Urinary bladder (tissue), 4 donors: Measurements from ENCODE around the gene SPNS2. TPM values are rescaled to one million over a fixed set of nuclear protein-coding genes. Genes with fewer than 3 reads are reported as not detected.

Experiments
- DNase-seq: peaks from one replicate; pipeline ENCODE4 v3.0.0-alpha.2; 2015; ENCODE audit errors: extremely low spot score
- H3K27ac ChIP-seq: one replicate; pipeline ENCODE4 v1.5.1; 2013; ENCODE audit warnings: low read depth, mild to moderate bottlenecking, moderate library complexity
- H3K36me3 ChIP-seq: one replicate; pipeline ENCODE4 v1.6.1; 2013; ENCODE audit warnings: mild to moderate bottlenecking, moderate library complexity; ENCODE audit not compliant: insufficient read depth
- H3K4me1 ChIP-seq: one replicate; pipeline ENCODE4 v1.6.1; 2013; ENCODE audit warnings: mild to moderate bottlenecking, moderate library complexity; ENCODE audit not compliant: insufficient read depth
- H3K4me3 ChIP-seq: one replicate; pipeline ENCODE4 v1.5.1; 2013; ENCODE audit warnings: low read depth, low read length
- WGBS: extraction: QIAGEN DNeasy Blood & Tissue Kit; methylation state at CpG from one replicate; pipeline ENCODE4 v1.1.7; 2013; 5-methylcytosine and 5-hydroxymethylcytosine counted together
- polyA plus RNA-seq: library from polyadenylated mRNA; stranded (reverse); fragments of 200-250 nt; gene quantifications from one replicate; pipeline ENCODE4 v1.2.3, GENCODE V29; 2013
- total RNA-seq: library from RNA; depleted of rRNA; stranded (reverse); fragments of >200 nt; gene quantifications from one replicate; pipeline ENCODE4 v1.2.3, GENCODE V29; 2014
- donor health status: healthy with polysubstance abuse.
- donor health status: healthy.

Gene SPNS2
- total and polyA plus RNA-seq, 2 donors = 7.5 to 28.2 TPM

DNA sequence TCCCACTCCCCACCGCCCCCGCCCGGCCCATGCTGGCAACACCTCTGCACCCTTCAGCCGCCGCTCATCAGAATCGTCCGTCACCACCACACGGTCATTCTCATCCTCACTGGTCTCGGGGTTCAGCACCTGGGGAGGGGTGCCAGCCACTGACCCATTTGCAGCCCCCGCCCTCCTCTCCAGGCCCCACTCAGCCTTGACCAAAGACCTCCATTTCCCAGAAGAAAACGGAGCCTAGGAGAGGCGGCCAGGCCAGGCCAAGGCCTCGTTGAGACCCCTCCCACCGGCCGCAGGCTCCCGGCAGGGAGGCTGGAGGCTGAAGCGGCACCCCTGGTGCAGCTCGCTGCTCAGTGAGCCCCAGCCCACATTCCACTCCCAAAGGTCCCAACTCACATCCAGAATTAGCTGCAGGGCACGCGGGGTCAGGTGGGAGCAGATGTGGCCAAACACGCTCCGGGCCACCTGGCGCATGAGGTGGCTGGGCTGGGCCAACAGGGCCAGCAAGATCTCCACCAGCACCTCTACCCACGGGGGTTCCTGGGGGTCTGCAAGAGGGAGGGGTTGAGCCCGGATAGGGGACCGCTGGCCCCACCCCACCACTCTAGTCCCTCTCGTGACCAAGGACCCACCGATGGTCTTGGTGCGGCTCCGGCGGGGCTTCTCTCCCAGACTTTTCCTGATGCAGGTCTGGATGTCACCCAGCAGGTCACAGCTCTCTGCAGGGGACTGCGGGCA, 46.7 kb downstream of the SPNS2 start:
- 93% methylated on average over 32 of the region's 32 CpGs for WGBS
- DNase-seq = no peak
- Histone ChIP-seq H3K4me3 (no peak overlapping the region), H3K27ac (no peak overlapping the region), H3K36me3 (peaks cover 13% of the 10 kb centered on the region), H3K4me1 (no peaks in the 10 kb centered on the region)

DNA sequence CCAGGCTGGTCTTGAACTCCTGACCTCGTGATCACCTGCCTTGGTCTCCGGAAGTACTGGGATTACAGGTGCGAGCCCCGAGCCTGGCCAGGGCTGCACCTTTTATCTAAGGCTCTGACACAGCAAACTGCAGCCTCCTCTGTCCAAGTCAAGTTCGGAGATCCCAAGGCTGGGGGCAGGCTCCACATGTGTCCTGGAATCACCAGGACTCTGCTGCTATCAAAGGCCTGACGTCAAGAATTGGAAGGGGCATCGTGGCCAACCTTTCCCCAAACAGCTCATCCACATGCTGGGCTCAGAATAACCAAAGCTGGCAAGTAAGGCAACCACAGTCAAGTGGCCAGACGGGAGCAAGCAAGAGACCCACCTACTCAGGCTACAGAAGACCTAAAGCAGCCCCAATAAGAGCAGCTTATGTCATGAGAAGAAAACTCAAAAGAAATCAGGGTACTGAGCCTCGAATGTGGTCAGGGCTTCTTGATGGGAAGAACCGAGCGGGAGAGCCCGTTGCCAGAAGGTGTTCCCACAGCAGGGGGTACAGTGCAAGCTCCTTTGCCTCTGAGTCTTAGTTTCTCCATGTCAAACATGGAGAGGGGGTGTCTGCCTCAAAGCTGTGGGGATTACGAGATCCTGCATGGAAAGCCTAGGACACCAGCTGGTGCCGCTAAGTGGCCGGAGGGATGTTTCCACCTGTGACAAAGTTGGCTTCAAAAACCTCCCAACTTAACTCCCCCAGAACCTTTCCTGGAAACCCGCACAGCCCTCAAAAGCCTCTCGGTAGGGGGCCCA, 48.6 kb downstream of the SPNS2 start:
- H3K27ac ChIP-seq = no peak overlapping the region
- peaks cover 12% of the 10 kb centered on the region for H3K36me3 ChIP-seq
- no peak overlapping the region for H3K4me3 ChIP-seq
- H3K4me1 ChIP-seq = no peaks in the 10 kb centered on the region
- no peak for DNase-seq
- WGBS = 92% methylated on average over 17 of the region's 17 CpGs

DNA sequence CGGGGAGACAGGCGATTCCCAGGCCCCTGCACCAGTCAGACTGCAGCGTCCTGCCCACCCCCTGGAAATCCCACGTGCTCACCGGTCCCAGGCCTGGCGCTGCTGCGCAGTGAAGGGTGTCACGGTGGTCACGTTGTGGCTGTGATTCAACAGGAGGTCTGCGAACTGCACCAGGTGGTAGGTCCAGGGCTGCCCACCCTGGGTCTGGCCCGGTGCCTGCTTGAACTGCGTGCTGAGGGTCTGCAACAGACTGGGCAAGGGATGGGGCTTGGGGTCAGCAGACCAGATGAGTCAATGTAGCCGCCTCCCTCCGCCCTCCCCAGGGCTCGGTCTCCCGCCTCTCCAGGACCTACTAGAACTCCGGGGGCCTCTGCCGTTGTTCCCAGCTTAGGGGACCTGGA, 49.4 kb downstream of the SPNS2 start:
- no peaks in the 10 kb centered on the region for H3K4me1 ChIP-seq
- no peak overlapping the region for H3K27ac ChIP-seq
- no peak overlapping the region for H3K4me3 ChIP-seq
- peaks cover 7% of the 10 kb centered on the region for H3K36me3 ChIP-seq
- 94% methylated on average over 18 of the region's 18 CpGs for WGBS
- DNase-seq = no peak

DNA sequence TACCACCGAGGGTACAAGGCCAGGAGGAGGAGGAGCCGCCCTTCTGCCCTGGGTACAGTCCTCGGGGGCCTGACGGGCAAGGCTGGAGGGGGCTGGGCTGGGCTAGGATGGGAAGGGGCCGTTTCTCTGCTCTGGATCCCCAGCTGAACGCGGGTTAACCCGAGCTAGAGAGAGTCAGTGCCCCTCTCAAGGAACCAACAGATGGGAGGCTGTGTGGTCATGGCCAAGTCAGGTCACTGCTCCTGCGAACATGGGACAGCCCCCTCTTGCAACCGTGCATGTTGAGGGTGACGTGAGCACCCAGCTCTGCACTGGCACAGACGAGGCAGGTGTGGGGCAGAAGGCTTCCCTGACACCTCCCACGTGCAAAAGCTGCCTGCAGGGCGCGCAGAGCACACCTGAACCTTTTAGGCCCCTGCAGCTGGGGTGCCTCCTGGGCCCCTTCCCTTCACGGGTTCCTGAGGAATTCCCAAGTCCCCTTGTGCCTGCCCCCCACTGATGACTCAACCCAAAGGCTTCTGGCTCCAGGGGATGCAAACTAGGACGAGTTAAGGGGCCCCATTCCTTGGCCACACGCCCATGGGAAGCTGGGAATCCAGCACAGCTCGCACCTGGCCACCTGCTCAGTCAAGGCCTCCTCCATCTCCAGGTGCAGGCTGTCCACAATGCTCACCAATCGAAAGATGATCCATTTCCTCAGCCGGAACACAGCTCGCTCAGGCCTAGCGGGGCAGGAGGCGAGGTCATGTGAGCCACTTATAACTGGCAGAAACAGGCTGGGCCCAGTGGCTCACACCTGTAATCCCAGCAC, 50.2 kb downstream of the SPNS2 start:
- Histone ChIP-seq H3K36me3 (peaks cover 7% of the 10 kb centered on the region), H3K27ac (no peak overlapping the region), H3K4me3 (no peak overlapping the region), H3K4me1 (no peaks in the 10 kb centered on the region)
- no peak for DNase-seq
- 88% methylated on average over 24 of the region's 24 CpGs for WGBS

DNA sequence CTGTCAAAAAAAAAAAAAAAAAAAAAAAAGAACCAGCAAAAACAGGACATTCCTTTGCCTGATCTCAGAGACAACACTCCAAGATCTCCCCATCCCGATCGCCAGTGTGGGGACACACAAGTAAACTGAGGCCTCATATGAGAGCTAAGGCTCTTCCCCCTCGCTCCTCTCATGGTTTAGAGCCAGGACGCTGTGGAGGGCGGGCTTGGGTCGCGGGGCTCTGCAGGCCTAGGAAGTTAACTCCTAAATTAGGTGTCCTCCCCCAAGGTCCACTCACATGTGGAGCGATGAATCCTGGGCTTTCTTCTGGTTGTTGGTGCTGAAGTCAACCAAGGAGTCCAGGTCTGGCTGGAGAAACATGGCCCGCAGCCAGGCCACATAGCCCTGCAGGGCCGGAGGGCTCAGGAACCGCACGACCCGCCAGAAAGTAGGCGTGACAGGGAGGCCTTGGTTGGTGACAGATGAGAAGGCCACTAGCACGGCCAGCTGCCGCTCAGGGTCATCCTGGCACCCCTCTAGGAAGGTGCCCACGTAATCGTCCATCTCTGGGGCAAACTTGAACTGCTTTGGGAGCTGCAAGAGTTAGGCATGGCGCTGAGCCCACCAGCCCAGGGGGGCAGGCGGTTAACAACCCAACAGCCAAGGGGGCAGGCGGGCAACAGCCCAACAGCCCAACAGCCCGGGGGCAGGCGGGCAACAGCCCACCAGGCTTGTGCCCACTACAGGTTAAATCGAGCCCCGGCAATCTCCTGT, 51.3 kb downstream of the SPNS2 start:
- peaks cover 7% of the 10 kb centered on the region for H3K36me3 ChIP-seq
- 90% methylated on average over 25 of the region's 25 CpGs for WGBS
- no peak overlapping the region for H3K27ac ChIP-seq
- no peak overlapping the region for H3K4me3 ChIP-seq
- peaks cover 4% of the 10 kb centered on the region for H3K4me1 ChIP-seq
- no peak for DNase-seq

DNA sequence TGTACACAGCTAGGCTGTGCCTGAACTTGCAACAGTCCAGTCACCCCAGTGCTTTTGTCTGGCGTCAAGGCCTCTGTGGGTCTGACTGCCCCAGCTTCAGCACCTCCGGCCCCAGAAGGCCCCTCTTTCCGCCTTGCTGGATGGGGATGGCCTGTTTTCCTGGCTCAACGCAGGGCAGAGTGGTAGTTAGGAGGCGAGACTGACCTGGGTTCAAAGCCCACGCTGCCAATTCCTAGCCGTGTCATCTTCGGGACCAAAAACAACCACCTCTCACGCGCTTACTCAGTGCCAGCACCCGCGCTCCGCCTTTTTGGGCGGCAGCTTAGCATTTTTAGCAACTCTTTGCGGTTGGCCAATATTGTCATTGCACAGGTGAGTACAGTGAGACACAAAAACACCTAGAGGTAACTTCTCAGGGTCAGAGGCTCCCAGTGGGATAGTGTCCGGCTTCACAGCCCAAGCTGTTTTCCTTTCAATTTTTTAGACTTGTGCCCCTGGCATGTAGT, 51.9 kb downstream of the SPNS2 start:
- no peak for DNase-seq
- no peak overlapping the region for H3K4me3 ChIP-seq
- peaks cover 5% of the 10 kb centered on the region for H3K36me3 ChIP-seq
- WGBS = 96% methylated on average over 16 of the region's 16 CpGs
- H3K27ac ChIP-seq = no peak overlapping the region
- peaks cover 4% of the 10 kb centered on the region for H3K4me1 ChIP-seq

DNA sequence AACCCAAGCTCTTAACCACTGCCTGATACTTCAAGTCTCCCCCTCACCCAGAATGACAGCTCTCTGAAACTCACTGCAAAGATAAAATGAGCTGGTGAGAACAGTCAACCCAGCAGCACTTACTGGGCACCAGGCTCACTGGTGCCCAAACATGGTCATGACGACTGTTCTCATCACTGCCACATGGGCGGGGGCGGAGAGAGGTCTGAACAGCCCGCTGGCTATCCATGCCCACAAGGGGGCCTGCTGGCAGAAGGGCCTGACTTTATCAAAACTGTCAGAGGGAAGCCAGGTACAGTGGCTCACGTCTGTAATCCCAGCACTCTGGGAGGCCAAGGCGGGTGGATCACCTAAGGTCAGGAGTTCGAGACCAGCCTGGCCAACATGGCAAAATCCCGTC, 52.5 kb downstream of the SPNS2 start:
- peaks cover 4% of the 10 kb centered on the region for H3K4me1 ChIP-seq
- H3K27ac ChIP-seq = no peak overlapping the region
- WGBS = 85% methylated on average over 8 of the region's 8 CpGs
- DNase-seq = no peak
- no peak overlapping the region for H3K4me3 ChIP-seq
- peaks cover 5% of the 10 kb centered on the region for H3K36me3 ChIP-seq

DNA sequence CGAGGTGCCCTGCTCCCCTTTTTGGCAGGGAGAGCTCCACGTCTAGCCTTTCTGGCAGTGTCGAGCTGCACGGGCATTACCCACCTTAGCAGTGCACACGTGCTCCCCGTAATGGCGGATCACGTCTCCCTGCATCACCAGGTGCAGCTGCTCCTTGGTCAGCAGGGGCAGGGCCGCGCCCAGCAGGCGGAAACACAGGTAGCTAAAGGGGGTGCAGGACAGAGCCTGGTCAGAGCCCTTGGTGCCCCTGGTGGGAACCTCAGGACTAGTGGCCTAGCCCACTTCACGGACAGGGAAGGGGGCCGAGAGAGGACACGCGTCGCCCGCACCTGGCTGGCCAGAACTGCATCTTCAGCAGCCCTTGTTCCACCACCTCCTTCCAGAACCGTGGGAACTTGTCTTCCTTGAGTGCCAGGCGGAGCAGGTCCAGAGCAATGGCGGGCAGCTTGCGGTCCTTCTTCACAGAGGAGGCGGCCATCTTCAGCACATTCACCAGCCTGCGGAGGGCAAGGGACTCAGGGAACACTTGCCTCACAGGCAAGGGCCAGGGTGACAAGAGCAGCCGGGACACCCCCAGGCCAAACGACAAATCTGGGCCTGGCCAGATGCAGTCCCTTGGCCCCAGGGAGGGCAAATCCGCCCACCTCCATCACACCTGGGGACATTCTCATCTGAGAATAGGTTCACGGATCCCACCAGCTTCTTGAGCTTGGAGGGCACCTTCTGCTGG, 53.3 kb downstream of the SPNS2 start:
- Histone ChIP-seq H3K27ac (no peak overlapping the region), H3K36me3 (peaks cover 5% of the 10 kb centered on the region), H3K4me3 (no peak overlapping the region), H3K4me1 (peaks cover 4% of the 10 kb centered on the region)
- no peak for DNase-seq
- 95% methylated on average over 27 of the region's 27 CpGs for WGBS

DNA sequence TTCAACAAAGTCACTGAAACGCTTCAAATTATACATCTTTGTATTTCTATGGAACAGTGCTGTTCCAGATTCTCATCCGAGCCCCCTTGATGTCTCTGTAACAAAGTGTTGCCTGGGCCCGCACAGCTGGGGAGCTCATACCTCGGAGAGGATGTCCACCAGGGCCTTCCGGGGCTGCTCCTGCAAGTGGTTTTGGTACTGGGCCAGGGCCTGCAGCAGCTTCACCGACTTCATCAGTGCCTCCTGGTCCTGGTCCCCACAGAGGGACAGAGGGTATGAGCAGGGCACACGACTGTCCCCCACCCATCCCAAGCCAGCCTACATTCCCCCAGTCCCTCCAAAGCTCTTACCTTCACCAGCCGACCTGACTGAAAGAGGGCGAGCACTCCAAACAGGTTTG, 55.0 kb downstream of the SPNS2 start:
- DNase-seq = no peak
- WGBS = 78% methylated on average over 9 of the region's 9 CpGs
- Histone ChIP-seq H3K4me3 (no peak overlapping the region), H3K4me1 (peaks cover 4% of the 10 kb centered on the region), H3K36me3 (peaks cover 4% of the 10 kb centered on the region), H3K27ac (no peak overlapping the region)

DNA sequence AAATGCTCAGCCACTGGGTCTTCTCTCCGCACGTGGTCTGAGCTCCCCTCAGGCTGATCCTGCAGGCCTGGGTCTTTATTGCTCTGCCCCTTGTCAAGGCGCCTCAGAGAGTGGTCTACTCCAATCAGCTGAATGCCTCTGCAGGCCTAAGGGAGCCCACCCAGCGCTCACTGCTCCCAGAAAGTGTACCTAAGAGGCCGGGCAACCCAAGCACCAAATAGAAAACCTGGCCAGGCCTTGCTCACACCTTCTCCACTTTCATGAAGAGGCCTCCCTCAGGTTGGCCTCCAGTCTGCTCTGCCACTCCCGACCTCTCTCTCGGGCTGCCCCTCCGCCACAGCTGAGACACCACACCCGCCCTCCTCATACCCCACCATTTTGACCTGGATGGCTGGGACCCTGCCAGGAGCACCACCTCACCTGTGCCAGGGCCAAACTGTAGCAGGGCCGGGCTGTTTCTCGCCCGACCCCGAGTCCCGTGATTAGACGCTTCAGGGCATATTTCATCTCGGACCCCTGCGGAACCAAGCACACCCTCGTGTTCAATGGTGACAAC, 55.8 kb downstream of the SPNS2 start:
- Histone ChIP-seq H3K4me1 (peaks cover 4% of the 10 kb centered on the region), H3K27ac (no peak overlapping the region), H3K4me3 (peak overlapping the region; percentile 65), H3K36me3 (no peaks in the 10 kb centered on the region)
- 13% methylated on average over 18 of the region's 18 CpGs for WGBS
- no peak for DNase-seq

DNA sequence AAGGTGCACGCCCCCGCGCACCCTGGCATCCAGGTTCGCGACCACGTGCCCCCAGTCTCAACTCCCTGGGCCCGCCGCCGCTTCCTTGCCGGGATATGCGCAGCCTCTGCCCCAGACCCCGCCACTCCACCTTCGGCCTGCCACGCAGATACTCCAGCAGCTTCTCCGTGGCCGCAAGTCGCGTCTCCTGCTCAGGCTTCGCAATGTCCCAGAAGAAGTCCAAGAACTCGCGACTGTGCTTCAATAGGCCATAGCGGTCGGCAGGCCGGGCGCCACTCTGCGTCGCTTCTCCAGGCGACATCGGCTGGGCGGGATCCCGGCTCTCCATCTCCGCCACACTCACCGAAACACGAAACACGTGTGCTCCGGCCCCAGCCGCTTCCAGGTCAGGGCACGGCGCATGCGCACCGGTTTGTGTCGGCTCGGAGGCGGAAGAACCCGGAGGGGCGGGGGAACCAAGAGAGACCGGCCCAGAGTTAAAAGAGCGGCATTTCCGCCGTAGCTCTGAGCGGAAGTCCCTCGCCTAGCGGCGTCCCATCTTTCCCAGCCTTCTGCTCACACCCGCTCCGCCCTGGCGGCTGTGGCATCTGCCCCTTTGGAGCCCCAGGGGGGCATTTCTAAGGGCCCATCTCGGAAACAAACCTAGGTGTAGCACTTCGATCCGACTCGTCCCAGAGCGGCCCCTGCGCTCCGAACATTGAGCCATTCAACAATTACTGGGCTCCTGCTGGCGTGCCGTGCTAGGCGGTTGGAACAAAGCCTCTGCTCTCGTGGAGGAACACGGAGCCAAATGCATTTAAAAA, 56.5 kb downstream of the SPNS2 start, which contains the start of gene MYBBP1A:
MYBBP1A (minus strand) TSS at position 388 of the 803 bp plus-strand sequence; CDS start at position 328, 60 bp downstream.
- WGBS = under 1% methylated on average over 69 of the region's 69 CpGs
- H3K4me1 ChIP-seq = peaks cover 4% of the 10 kb centered on the region

More for the DNA sequence above, 56.5 kb downstream of the SPNS2 start, which contains the start of gene MYBBP1A:
- H3K36me3 ChIP-seq = no peaks in the 10 kb centered on the region
- peak within 1 kb of the TSS; percentile 77 for H3K27ac ChIP-seq
- DNase-seq = peak; percentile 92
- H3K4me3 ChIP-seq = peak within 1 kb of the TSS; percentile 65
